HG03457 (cell line): ENCODE measurements around the gene PNLIPRP2.

Experiments used
- ATAC-seq: cut with Tn5 transposase; IDR thresholded peaks from one replicate; pipeline ENCODE4 v1.9.1; 2021; ENCODE audit warnings: moderate number of reproducible peaks; ENCODE audit not compliant: unreplicated experiment

The PNLIPRP2 gene

DNA sequence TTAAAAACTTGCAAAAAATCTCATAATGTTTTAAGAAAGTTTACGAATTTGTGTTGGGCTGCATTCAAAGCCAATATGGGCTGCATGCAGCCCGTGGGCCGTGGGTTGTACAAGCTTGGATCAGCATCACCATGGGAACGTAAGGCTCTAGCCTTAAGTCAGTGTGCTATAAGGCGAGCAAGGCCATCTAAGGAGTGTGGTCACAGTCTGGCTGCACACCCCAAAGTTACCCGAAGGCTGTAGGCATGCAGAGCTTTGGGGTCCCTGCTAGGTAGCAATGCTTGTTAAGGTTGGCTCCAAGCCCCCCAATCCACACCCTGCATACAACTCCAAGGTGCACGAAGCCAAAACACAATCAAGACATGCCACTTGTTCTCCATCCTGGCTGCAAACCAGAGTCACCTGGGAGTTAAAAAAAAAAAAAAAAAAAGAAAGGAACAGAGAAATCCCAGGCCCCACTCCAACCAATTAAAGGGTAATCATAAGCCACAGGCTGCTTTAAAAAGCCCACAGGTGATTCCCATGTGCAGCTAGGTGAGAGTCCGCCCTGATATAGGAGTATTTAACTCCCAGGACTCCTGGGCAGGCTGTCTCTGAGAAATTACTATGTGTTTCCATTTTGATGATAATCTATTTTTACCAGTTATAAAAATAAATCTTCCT, 8.5 kb upstream of the PNLIPRP2 start:
- ATAC-seq, result no peak

DNA sequence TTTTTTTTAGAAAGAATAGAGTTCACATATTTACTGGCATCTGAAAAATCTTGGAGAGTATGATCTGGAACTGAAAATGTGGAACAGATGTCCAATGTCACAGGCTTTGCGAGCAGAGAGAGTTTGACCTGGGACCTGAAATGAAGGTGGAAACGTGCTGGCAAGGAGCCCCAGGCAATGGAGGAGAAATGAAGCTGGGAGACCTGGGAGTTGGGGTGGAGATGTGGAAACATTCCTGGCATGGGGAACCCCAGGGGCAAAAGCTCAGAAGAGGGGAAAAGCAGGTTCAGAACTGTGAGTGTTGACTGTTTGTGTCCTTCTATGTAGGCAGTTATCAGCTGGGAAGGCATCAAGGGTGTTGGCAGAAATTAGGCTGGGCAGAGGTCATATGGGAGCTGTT, 7.3 kb upstream of the PNLIPRP2 start:
- no peak for ATAC-seq

DNA sequence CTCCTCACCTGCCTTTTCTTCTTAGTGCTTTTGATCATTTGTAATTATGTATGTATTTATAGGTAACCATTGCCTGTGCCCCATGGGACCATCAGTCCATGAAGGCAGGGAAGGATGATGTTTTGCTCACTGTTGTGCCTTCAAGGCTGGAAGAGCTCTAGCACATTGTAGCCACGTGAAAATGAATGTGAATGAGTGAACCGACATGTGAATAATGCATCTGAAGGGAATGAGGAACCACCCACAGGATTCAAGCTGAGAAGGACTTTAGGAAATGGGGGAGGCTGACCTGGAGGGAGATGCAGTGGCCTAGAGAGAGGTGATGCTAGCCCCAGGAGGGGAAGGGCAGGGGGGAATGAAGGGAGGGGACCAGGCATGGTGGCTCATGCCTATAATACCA, 6.0 kb upstream of the PNLIPRP2 start:
- ATAC-seq, result no peak

DNA sequence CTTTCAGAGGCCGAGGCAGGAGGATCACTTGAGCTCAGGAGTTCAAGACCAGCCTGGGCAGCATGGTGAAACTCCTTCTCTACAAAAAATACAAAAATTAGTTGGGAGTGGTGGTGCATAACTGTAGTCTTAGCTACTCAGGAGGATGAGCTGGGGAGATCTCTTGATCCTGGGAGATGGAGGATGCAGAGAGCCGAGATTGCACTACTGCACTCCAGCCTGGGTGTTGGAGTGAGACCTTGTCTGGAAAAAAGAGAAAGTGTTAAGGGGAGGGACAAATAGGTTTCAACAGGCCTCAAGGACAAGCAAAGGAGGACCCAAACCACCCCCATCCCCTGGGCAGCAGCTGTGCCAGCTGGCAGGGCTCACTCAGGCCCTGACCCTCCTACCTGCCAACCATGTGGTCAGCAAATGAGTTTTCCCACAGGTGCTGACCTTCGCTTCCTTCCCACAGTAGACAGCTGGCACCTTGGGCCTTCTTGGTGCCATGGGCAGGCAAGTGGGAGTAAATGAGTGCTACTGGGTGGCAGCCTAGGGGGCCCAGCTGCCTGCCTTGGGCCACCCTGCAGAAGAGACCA, 5.5 kb upstream of the PNLIPRP2 start:
- no peak for ATAC-seq

DNA sequence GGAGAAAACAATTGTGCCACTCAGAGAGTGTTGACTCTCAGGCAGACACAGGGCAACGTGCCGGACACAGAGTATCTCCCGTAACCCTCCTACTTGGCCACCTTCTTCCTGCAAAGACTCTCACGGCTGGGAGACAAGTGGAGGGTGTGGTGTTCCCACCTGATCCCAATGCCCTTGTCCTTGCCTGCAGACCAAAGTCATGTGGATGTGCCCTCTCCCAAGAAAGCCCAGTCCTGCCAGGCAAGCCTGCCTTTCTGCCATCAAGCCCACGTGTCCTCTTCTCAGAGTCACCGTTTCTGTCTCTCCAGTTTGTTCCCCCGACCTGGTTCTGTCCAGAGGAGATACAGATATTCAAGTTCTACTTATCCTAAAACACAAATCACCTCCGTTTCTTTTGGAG, 723 bp downstream of the PNLIPRP2 start:
- no peak for ATAC-seq

DNA sequence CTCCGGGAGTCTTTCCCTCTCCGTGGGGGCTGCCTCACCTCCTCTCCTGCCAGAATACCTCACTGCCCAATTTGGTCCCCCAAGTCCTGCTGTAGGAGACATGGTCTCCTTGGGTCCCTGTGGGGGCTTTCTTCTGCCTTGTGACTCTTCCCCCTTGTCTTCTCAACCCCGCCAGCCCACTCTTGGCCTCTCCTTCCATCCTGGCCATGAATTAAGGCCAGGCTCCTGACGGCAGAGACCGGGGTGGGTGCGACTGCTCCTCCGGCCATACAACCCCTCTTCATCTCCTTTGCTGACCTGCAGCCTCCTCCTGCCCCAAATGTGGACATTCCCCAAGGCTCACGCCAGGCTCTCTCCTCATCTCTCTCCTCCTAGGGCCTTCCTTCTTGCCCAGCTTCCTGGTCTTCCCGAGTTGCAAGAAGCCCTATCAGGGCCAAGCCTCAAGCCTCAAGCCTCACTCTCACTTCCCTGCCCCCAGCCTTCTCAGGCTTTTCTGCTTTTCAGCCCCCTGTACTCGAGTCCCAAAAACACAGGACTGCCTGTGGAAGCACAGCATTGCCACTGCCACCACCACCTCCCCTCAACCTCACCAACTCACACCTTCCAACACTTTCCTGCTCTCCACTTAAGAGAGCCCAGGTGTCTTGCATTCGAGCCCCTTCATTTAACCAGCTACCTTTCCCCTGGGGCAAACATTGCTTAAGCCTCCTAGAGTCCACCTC, 1.3 kb downstream of the PNLIPRP2 start:
- no peak for ATAC-seq

DNA sequence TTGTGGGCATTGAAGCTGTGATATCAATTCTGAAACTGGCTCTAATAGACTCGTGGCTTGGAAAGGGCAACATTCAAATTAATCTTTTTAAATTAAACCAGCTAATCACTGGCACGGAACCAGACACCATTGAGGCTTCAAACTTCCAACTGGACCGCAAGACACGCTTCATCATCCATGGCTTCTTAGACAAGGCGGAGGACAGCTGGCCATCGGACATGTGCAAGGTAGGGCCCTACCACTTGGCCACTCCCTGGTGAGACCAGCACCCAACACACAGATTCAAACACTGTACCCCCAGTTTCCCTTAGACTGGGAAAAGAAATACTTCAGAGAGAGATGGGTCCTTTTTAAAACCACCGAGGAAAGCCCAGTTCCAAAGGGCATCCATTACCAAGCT, 5.1 kb downstream of the PNLIPRP2 start:
- ATAC-seq, result no peak

DNA sequence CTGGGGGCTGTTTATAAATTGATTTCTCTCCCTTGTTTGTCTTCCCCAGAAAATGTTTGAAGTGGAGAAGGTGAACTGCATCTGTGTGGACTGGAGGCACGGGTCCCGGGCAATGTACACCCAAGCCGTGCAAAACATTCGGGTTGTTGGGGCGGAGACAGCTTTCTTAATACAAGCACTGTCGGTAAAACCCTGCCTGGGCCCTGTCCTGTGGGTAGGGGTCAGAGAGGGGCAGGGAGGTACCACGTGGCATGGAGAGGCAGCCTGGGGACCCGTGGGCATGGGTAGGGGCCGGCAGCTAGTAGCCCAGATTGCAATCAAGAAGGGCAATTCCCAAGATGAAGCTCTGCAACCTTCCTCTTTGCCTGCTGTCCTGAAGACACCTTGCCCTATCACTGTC, 6.1 kb downstream of the PNLIPRP2 start:
- no peak for ATAC-seq

DNA sequence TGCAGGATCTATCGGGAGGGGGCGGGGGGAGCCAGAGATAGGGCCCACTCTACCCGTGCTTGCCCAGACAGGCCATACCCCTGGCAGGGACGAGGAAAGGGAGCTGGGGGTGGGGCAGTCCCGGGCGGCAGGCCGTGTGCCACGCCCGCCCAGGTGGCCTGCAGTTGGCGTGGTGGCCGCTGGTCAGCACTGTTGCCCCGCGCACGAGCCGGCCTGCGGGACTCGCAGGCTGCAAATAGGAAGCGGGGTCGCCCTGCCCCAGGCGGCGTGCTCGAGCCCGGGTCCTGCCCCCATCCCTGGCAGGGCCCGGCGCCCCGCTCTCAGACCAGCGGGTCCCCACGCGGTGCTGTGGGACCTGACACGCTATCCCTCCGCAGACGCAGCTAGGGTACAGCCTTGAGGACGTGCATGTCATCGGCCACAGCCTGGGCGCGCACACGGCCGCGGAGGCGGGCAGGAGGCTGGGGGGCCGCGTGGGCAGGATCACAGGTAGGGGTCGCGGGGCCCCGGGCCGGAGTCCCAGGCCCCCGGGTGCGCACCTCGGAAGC, 6.7 kb downstream of the PNLIPRP2 start:
- ATAC-seq, result no peak

DNA sequence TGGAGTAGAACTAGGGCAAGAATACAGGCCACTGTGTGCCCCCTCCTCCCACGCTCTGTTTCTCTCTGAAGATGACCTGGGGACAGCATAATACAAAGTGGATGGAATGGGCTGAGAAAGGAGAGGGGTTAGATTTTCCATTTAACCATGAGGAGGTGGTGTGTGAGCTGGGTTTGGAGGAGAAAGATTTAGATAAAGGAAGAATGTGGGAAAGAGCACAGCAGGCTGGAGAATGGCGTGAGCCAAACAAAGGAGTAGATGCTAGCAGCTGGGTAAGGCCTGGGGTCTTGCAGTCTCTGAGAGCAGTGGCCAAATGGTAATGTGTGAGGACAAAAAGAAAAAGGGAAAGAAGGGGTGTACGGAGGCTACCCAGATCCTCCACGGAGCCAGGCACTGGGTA, 8.6 kb downstream of the PNLIPRP2 start:
- ATAC-seq, result no peak

DNA sequence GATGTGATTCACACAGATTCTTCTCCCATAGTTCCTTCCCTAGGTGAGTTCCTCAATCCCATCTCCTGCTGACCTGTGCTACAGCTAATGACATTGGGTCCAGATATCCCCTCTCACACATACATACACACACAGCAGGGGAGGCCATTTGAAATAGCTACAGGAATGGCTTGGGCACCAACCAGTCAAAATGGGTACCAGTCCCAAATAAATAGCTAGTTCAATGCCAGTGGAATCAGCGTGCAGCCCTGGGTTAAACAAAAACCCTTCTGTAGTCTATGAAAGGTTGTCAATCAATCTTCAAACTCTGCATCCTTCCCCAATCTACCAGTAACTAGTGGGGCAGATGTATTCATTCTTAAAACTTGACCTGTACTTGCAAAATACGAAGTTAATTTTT, 9.3 kb downstream of the PNLIPRP2 start:
- ATAC-seq, result no peak

DNA sequence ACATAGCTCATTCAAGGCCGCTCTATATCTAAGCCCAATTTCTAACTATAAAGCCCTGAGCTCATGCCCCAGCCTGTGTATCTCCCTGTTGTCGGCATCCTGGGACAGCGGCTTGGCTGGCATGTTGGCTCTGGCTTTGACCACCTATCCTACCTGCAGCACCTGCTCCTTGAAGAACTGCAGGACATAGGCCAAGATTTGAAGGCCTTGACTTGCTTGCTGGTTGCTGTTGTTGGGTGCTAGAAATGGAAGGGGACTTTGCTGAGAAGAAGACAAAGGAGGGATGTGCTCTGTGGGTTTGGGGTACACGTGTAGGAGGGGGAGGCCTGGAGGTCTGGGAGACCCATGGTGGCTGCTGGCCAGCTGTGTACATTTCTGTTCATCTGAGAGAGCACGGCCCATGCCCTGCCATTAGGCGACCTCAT, 11.1 kb downstream of the PNLIPRP2 start:
- no peak for ATAC-seq

DNA sequence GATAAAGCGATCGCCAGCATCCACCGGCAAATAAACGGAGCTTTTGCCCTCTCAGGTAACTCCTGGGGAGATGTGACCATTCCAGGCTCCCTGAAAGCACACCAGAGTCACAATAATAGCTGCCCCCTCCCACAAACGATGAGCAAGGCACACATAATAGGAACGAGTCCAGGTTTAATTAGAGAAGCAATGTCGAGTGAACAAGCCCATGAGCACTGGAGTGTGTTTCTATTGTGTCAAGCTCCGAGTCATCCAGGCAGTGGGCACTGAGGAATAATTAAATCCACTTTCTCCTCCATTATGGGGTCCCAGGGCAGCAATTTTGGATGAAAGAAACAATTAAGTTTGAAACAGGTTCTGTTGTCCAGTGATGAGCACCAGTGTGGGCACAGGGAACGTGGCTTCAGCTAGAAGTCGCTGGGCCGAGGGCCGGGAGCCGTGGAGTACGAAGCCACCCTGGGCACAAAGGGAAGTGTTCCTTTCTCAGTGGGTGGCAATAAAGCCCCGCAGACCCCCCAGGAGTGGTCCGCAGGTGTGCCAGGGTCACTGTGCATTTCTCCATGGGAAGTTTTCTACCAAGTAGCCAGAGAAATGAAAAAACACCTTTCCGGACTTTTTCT, 12.0 kb downstream of the PNLIPRP2 start:
- ATAC-seq, result no peak

DNA sequence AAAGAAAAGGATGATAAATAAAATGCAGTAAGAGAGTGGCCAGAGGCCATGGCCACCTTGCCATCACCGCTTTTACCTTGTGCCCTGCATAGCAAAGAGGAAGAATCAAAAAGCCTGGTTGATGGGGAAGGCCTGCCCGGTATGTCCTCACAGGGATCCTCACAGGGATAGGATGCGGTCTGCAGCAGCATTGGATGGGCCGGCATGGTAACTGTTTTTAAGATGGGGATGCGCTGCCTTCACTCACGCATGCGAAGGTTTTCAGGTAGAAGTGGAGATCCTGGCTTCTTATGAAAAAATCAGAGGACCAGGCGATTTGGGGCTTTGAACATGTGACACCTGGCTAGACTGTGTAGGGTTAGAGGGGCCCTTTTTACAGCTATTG, 12.5 kb downstream of the PNLIPRP2 start:
- no peak for ATAC-seq

DNA sequence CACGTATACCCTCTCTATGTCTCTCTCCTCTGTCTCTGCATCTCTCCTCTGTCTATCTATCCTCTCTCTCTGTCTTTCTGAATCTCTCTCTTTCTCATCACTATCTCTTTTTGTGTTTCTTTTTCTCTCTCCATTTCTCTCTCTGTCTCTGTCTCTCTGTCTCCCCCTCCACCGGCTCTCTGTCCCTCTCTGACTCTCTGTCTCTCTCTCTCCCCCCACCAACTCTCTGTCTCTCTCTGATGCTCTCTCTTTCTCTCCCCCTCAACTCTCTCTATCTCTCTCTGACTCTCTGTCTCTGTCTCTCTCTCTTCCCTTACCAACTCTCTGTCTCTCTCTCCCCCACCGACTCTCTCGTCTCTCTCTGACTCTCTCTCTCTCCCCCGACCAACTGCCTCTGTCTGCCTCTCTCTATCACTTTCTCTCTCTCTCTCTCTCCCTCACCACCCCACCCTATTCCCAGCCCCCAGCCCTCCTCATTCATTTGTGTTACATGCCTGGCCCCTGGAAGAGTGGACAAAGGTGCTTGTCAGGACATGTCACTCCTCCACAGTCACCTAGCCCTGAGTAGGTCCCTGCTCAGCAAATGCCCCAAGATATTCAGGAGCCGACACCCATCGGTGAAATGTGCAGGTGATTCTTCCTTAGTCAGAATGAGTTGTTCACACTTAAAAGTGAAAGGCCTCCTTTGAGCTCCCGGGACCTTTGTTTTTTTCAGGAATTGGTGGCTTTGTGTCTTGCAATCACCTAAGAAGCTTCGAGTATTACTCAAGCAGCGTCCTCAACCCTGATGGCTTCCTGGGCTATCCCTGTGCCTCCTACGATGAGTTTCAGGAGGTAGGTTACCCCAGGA, 13.6 kb downstream of the PNLIPRP2 start:
- no peak for ATAC-seq

DNA sequence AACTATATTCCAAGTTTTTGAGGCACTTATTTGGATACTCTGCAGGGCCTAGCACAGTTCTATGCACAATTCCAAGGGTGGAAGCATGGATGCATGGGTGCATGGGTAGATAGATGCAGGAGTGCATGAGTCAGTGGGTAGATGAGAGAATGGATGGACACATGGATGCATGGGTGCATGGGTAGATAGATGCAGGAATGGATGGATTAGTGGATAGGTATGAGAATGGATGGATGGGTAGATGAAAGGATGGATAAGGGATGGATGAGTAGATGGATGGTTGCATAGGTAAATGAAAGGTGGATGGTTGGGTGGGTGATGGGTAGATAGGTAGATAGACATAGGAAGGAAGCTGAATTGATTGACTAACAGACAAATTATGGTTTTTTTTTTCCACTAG, 15.6 kb downstream of the PNLIPRP2 start:
- no peak for ATAC-seq

DNA sequence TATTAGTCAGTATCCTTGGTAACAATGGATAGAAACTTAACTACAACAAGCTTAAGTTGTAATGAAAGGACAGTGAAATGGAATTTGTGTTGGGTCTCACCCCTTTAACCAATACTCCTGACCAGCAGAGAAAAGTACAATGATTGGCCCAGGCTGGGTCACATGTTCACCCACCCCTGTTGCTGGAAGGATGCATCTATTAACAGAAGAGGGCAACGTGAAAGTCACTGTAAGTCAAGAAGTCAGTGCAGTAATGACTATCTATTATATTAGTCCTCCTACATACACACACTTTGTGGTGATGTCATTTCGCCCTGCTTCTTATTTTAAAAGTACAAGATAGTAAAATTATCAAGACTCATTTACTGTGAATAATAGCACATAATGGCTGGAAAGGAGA, 16.2 kb downstream of the PNLIPRP2 start:
- ATAC-seq, result no peak

DNA sequence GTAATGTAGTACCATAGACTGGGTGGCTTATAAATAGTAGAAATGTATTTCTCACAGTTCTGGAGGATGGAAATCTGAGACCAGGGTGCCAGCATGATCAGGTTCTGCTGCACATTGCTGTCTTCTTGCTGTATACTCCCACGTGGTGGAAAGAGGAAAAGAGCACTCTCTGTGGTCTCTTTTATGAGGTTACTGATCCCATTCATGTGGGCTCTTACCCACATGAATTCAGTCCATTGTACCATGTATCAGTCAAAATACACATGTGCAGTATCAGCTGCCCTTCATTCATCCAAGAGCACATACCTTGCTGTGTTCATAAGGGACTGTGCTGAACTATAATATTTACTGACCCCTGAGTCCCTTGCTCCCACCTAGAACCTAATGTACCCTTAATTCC, 17.1 kb downstream of the PNLIPRP2 start:
- ATAC-seq, result no peak

DNA sequence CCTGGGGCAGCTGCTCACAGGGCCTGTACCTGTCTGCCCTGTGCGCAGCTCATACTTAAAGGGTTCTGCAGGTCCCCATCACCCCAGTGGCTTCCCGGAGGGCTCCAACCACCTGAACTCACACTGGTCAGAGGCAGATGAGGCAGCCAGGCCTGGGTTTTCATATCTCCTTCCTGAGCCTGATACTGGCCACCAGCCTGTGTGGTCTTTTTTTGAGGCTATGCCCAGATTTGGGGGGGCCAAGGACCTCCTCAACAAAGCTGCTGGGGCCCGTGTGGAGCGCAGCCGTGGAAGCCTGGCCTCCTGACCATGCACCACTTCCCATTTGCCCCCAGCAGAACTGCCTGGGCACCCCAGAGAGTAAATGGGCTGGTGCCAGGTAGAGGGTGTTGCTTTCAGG, 25.7 kb downstream of the PNLIPRP2 start:
- no peak for ATAC-seq

DNA sequence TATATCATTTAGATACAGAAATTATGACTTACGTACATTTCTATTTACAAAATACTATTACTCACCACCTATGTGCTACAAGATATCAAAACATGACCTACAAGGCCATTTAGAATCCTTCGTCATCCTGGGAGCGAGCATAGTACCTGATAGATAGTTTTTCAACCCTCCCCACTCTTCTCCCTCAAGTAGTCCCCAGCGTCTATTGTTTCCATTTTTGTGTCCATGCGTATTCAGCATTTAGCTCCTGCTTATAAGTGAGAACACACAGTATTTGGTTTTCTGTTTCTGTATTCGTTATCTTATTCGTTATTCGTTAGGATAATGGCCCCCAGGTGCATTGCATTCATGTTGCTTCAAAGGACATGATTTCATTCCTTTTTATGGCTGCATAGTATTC, 28.1 kb downstream of the PNLIPRP2 start:
- ATAC-seq, result no peak

DNA sequence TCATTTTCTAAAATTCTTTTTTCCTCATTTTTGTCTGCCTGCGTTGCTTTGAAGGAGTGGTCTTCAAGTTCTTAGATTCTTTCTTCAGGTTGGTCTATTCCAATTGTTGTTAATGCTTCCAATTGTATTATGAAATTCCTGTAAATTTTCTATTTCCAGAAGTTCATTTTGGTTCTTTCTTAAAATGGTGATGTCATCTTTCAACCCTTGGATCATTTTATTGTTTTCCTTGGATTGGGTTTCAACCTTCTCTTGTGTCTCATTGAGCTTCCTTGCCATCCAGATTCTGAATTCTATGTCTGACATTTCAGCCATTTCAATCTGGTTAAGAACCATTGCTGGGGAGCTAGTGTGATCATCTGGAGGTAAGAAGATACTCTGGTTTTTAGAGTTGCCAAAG, 33.1 kb downstream of the PNLIPRP2 start:
- ATAC-seq, result no peak
